GM13976 (cell line): ENCODE results near the gene NRTN.

Experiments used
- DNase-seq: peaks from one replicate; pipeline ENCODE4 v3.0.0; 2012; ENCODE audit warnings: low spot score
- CTCF ChIP-seq: IDR thresholded peaks from 2 replicates; pipeline ENCODE4 v1.5.1; 2012; ENCODE audit warnings: borderline replicate concordance, mild to moderate bottlenecking; ENCODE audit not compliant: insufficient read depth; ENCODE audit errors: extremely low read depth, missing control alignments, control extremely low read depth
- in situ Hi-C: fragments of 300-500 bp; cut with MboI; formaldehyde crosslinking; loops from one replicate; pipeline ENCODE4 v1.12.0; 2022; ENCODE audit warnings: low sequenced_read_pairs, mixed read lengths, inconsistent platforms; ENCODE audit not compliant: unreplicated experiment

The NRTN gene

GRCh38 chr19:5814123-5814851 lies 9.4 kb downstream of the NRTN start:
- no peak for TF ChIP-seq CTCF
- in situ Hi-C loops, result no loop called here
- DNase-seq, result no peak

GRCh38 chr19:5814852-5815246 lies 10.0 kb downstream of the NRTN start:
- in situ Hi-C loops, result no loop called here
- DNase-seq, result no peak
- no peak for TF ChIP-seq CTCF

- no peak for TF ChIP-seq CTCF
- in situ Hi-C loops, result no loop called here
Measured at GRCh38 chr19:5817218-5817617, 12.4 kb downstream of the NRTN start.

DNA sequence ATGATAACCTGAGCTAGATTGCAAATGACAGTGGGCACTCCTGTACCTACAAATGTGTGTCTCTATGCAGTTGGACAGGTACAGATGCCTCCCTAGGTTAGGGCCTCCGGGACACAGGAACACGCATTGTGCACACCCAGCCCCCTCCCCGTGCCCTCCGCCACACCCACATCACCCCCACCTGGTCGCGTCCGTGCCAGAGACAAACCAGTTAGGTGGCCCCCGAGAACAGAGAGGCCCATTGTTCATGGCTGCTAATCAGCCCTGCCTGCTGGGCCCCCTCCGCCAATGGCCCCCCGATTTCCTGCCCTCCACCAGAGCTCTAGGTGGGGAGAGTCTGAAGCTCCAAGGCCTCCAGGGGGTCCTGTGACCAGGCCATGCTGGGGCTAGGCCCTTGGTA lies 13.7 kb downstream of the NRTN start:
- in situ Hi-C loops, result no loop called here
- no peak for DNase-seq
- no peak for TF ChIP-seq CTCF

More at GRCh38 chr19:5817218-5817617, 12.4 kb downstream of the NRTN start:
- no peak for DNase-seq

DNA sequence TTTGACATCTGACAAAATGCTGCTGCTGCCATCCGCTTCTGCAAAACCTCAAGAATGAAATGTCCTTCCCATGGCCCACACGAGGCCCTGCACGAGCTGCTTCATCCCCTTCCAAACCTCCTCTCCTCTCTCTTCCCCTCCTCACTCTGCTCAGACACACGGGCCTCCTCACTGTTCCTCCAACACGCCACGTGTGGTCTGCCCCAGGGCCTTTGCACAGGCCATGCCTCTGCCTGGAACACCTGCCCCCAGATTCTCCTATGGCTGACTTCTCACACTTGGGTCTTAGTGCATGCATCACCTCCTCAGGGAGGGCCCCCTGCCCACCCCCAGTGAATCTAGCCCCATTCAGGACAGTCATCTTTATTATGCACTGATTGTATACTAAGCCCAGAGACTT lies 15.9 kb downstream of the NRTN start:
- TF ChIP-seq CTCF, result no peak
- in situ Hi-C loops, result no loop called here
- no peak for DNase-seq

DNA sequence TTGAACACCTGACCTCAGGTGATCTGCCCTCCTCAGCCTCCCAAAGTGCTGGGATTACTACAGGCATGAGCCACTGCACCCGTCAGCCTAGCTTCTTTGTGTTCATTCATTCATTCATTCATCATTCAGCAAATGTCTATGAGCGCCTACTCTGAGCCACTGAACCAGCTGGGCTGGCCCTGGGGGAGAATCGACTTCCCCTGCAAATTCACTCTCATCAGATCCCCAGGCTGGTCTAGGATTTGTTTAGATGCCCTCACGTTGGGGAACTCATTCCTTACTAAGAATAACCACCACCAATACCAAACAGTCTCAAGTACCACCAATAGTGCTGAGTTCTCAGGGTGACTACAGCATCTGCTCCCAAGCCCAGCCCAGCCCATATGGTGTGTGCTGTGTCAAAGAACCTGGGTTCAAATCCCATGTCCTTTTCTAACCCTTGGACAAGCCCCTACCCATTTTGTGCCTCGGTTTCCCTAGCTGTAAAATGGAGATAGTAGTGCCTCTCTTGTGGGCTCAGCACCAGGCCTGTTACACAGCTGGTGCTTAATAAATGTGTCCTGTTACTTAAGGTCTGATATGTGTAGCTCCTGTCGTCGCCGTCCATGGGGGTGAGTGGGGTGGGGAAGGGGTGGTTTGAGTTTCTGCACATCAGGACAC lies 16.8 kb downstream of the NRTN start:
- DNase-seq, result no peak
- in situ Hi-C loops, result no loop called here
- no peak for TF ChIP-seq CTCF
